Caco-2 (cell line): Measurements from ENCODE around the gene ZDHHC7. TPM values are rescaled to one million over a fixed set of nuclear protein-coding genes. Genes with fewer than 3 reads are reported as not detected.

Experiments
- BruUV-seq: library from RNA; stranded (reverse); fragments of 400-500 nt; replicated peaks from 2 replicates; lab custom pipeline; 2021; lab: Mats Ljungman, UMichigan
- CTCF ChIA-PET: fragments of 300-600 bp; sonication (Branson Sonifier 250); formaldehyde crosslinking; loops from one replicate; lab custom pipeline; 2022; ENCODE audit warnings: antibody characterized with exemption; lab: Charles Lee
- POLR2A ChIA-PET: fragments of 300-600 bp; sonication (Branson Sonifier 250); formaldehyde crosslinking; loops from one replicate; lab custom pipeline; 2022; ENCODE audit warnings: antibody characterized with exemption; lab: Charles Lee
- DNase-seq, 2 experiments: peaks; one replicate each; pipeline versions ENCODE4 v3.0.0 to v3.0.0-alpha.2; 2020 to 2022
- H3K27me3 ChIP-seq: replicated peaks from 2 replicates; pipeline ENCODE4 v1.6.0; 2011; ENCODE audit warnings: low read length; ENCODE audit not compliant: control insufficient read depth, insufficient read depth
- H3K36me3 ChIP-seq: 2 replicates; pipeline ENCODE4 v1.5.1; 2011; ENCODE audit warnings: low read length; ENCODE audit not compliant: control insufficient read depth, insufficient read depth
- H3K4me1 ChIP-seq: fragments of 250-450 bp; sonication (Bioruptor Pico); 2 replicates; pipeline ENCODE4 v1.5.1; 2020; ENCODE audit warnings: mild to moderate bottlenecking
- H3K4me3 ChIP-seq: 2 replicates; pipeline ENCODE4 v1.5.1; 2011; ENCODE audit warnings: low read depth, mild to moderate bottlenecking, control low read depth, low read length
- H3K9me3 ChIP-seq: fragments of 250-450 bp; sonication (Bioruptor Pico); 2 replicates; pipeline ENCODE4 v1.5.1; 2020; ENCODE audit warnings: mild to moderate bottlenecking, moderate library complexity
- H3K27ac Mint-ChIP-seq: one replicate; pipeline ENCODE4 v1.8.0; 2022; ENCODE audit warnings: mixed read lengths; ENCODE audit not compliant: unreplicated experiment
- H3K27me3 Mint-ChIP-seq: one replicate; pipeline ENCODE4 v1.8.0; 2022; ENCODE audit warnings: mixed read lengths; ENCODE audit not compliant: insufficient read depth, unreplicated experiment
- H3K36me3 Mint-ChIP-seq: one replicate; pipeline ENCODE4 v1.8.0; 2022; ENCODE audit warnings: mild to moderate bottlenecking, mixed read lengths; ENCODE audit not compliant: insufficient read depth, unreplicated experiment
- H3K4me1 Mint-ChIP-seq: one replicate; pipeline ENCODE4 v1.8.0; 2022; ENCODE audit warnings: low read depth, mixed read lengths; ENCODE audit not compliant: unreplicated experiment
- H3K4me3 Mint-ChIP-seq: one replicate; pipeline ENCODE4 v1.8.0; 2022; ENCODE audit warnings: mild to moderate bottlenecking, moderate library complexity, mixed read lengths; ENCODE audit not compliant: unreplicated experiment
- H3K9me3 Mint-ChIP-seq: one replicate; pipeline ENCODE4 v1.8.0; 2022; ENCODE audit warnings: mixed read lengths; ENCODE audit not compliant: unreplicated experiment
- CTCF ChIP-seq, 2 experiments: fragments of 200-600 bp in 1 of 2; IDR thresholded peaks; 1 replicate in 1 of 2; 2 replicates in 1 of 2; pipeline versions ENCODE4 v1.5.1 to v1.8.0; 2011 to 2022; ENCODE audit warnings: antibody characterized with exemption in 1 of 2, control low read depth in 1 of 2, inconsistent platforms in 1 of 2, low read depth in 1 of 2, low read length in 1 of 2, mild to moderate bottlenecking in 1 of 2, moderate library complexity in 1 of 2; ENCODE audit not compliant: insufficient read depth in 1 of 2, severe bottlenecking in 1 of 2, unreplicated experiment in 1 of 2
- intact Hi-C: fragments of 100-400 bp; cut with micrococcal nuclease; formaldehyde crosslinking; loops from one replicate; pipeline ENCODE4 v1.10.0; 2022; ENCODE audit not compliant: unreplicated experiment
- total RNA-seq: library from RNA; stranded (reverse); gene quantifications from 2 replicates; pipeline ENCODE4 v1.2.3, GENCODE V29; 2022

ZDHHC7 gene
- total RNA-seq, 1 experiment from 2014 or later, result 85.7 TPM

GRCh38 chr16:85005285-85006069, 5.9 kb downstream of the ZDHHC7 start:
- POLR2A ChIA-PET, result interaction anchor here (1.1 kb wide), 1 partner anchor 11 kb away, joined by 3 read pairs; no protein-coding TSS in a partner anchor
- H3K36me3 ChIP-seq, result peaks cover 3% of the 10 kb centered on the region; the same call in 1 of the 2 replicates
- TF ChIP-seq CTCF (IDR thresholded peaks at IDR 0.05; ENCODE audit: insufficient read depth in 1 of 2, low read depth in 1 of 2, low read length in 1 of 2, severe bottlenecking in 1 of 2, unreplicated experiment in 1 of 2), result no peak
- no peaks in the 10 kb centered on the region for H3K9me3 ChIP-seq
- Mint-ChIP-seq H3K36me3 (peaks cover 43% of the 10 kb centered on the region), H3K27ac (peak overlapping the region; percentile 77), H3K4me3 (no peak overlapping the region), H3K9me3 (no peaks in the 10 kb centered on the region), H3K27me3 (no peaks in the 10 kb centered on the region), H3K4me1 (peaks cover 50% of the 10 kb centered on the region)
- no TSS peak for BruUV-seq
- DNase-seq, result no peak
- intact Hi-C loops, result no loop called here
- CTCF ChIA-PET, result interaction anchor here (0.8 kb wide), 1 partner anchor 81 kb away, joined by 3 read pairs; no protein-coding TSS in a partner anchor
- H3K4me1 ChIP-seq, result peaks cover 44% of the 10 kb centered on the region
- no peak overlapping the region for H3K4me3 ChIP-seq
- no peaks in the 10 kb centered on the region for H3K27me3 ChIP-seq

- CTCF ChIA-PET, result no interaction called here
- H3K4me3 ChIP-seq, result no peak overlapping the region
- H3K4me3 Mint-ChIP-seq, result peak overlapping the region; percentile 6
- no TSS peak for BruUV-seq
- no peaks in the 10 kb centered on the region for H3K27me3 Mint-ChIP-seq
- H3K4me1 Mint-ChIP-seq, result peaks cover 51% of the 10 kb centered on the region
- peaks cover 37% of the 10 kb centered on the region for H3K36me3 Mint-ChIP-seq
- no peak for TF ChIP-seq CTCF (IDR thresholded peaks at IDR 0.05; ENCODE audit: insufficient read depth in 1 of 2, low read depth in 1 of 2, low read length in 1 of 2, severe bottlenecking in 1 of 2, unreplicated experiment in 1 of 2)
- H3K9me3 ChIP-seq, result no peaks in the 10 kb centered on the region
- peaks cover 42% of the 10 kb centered on the region for H3K4me1 ChIP-seq
- POLR2A ChIA-PET, result interaction anchor here (0.7 to 0.8 kb wide), 2 partner anchors 9 to 163 kb away, joined by 3 to 6 read pairs; no protein-coding TSS in a partner anchor
- no peaks in the 10 kb centered on the region for H3K9me3 Mint-ChIP-seq
- peak overlapping the region; percentile 77 for H3K27ac Mint-ChIP-seq
- H3K36me3 ChIP-seq, result peaks cover 3% of the 10 kb centered on the region; the same call in 1 of the 2 replicates
- intact Hi-C loops, result no loop called here
- DNase-seq, result no peak
- no peaks in the 10 kb centered on the region for H3K27me3 ChIP-seq
Measured at GRCh38 chr16:85004587-85005205, 6.6 kb downstream of the ZDHHC7 start.
